HG03095 (cell line): ENCODE measurements around the gene NDST1.

Experiments
- ATAC-seq: cut with Tn5 transposase; IDR thresholded peaks from one replicate; pipeline ENCODE4 v1.9.1; 2021; ENCODE audit warnings: moderate library complexity; ENCODE audit not compliant: unreplicated experiment

The NDST1 gene

GRCh38 chr5:150561571-150562275, 53.8 kb downstream of the NDST1 start:
- no peak for ATAC-seq

DNA sequence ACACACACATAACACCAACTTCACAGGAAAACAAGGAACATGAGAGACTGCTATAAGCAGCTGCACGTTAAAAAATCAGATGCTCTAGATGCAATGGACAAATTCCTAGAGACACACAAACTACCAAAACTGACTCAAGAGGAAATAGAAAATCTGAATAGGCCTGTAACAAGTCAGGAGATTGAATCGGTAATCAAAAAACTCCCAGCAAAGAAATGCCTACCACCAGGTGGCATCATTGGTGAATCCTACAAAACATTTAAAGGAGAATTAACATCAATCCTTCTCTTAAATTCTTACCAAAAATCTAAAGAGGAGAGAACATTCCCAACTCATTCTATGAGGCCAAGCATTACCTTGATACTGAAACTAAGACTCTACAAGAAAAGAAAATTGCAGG, 54.9 kb downstream of the NDST1 start:
- ATAC-seq = no peak

- no peak for ATAC-seq
Observed at GRCh38 chr5:150565868-150566267, 57.9 kb downstream of the NDST1 start.

DNA sequence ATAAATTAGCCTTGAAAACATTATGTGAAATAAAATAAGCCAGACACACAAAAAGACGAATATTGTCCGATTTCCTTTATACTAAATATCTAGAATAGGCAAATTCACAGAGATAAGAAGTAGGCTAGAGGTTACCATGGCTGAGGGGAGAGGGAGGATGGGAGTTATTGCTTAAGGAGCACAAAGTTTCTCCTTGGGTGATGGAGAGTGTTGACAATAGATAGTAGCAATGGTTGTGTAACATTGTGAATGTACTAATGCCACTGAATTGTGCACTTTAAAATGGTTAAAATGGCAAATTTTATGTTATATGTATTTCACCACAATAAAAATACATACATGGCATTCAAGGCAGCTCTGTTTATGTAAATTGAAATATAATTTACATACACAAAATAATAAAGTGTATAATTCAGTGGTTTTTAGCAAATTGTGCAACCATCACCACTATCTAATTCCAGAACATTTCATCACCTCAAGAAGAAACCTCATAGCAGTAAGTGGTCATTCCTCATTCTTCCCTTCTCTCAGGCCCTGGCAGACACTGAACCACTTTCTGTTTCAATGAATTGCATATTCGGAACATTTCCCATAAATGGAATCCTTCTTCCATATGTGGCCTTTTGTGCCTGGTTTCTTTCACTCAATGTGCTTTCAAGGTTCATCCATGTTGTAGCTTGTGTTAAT, 59.2 kb downstream of the NDST1 start:
- ATAC-seq = no peak

DNA sequence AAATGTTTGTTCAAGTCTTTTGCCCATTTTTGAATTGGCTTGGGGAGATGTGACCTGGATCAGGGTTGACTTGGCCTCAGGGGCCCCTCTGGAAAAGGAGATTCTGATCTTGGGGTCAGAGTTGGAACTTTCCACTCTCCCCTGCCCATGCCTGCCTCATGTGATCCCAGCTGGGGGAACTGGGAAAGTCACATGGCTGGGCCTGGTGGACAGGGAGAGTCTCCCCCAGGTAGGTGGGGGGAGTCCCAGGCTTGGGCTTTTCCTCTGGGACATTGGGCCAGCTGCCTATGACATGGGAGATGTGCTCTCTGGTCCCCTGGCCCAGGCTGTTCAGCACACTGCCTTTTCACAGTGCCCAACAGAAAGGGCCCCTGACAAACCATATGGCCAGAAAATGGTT, 60.7 kb downstream of the NDST1 start:
- ATAC-seq = no peak

- ATAC-seq = no peak
Observed at GRCh38 chr5:150570333-150570732, 62.4 kb downstream of the NDST1 start.

- no peak for ATAC-seq
Observed at GRCh38 chr5:150571836-150572235, 63.9 kb downstream of the NDST1 start.

DNA sequence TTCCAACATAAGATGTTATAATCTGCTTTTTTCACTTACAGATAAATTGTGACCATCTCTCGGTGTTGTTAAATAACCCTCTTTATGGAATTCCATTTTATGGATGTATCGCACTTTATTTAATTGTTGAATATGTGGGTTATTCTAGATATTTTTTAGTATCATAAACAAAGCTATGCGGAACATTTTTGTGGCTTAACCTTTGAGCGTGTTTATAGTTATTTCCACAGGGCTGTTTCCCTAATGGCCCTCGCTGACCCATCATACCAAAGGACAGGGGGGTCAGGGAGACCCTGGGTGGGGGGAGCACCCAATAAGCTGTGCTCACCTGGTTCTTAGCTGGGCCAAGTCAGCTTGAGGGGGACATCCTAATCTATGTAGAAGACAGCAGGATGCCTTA, 65.3 kb downstream of the NDST1 start:
- ATAC-seq = no peak

DNA sequence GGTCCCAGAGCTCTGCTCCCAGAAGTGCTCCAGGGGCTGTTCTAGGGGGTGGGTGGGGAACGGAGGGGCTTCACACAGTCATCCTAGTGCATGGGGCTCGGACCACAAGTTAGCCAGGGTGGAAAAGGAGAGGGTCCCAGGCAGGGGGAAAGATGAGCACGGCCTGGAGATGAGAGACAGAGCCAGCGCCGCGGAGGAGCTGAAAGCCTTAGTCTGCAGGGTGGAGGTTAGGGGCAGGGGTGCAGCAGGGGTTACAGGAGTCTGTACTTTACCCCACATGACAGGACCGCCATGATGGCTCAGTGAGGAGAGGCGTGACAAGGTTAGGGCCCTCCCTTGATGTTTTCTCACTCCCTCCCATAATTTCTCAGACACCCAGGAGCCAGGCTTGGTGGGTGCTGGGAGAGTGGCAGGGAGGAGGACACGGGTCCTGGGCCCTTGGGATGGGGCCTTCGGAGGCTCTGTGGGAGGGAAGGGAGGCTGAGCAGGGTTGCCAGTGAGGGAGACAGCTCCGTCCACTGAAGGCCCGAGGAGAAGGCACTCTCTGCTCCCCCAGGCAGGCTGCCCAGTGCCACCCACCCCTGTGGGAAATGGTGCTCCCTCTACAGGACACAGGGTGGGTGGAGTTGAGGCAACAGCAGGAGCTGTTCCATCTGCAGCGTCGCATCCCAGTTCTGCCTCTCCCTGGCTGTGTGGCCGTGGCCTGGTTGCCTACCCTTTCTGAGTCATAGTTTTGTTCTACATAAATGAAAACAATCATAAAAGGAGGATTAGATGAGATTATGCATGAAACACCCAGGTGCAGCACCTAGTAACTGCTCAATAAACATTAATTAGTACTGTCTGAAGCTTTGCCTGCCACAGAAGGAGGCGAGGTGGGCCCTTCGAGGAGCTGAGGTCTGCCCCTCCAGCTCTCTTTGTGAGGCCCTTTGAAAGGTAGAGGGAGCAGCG, 66.2 kb downstream of the NDST1 start:
- ATAC-seq = no peak

GRCh38 chr5:150574818-150575547, 67.1 kb downstream of the NDST1 start:
- no peak for ATAC-seq

GRCh38 chr5:150575745-150576448, 68.0 kb downstream of the NDST1 start:
- no peak for ATAC-seq

DNA sequence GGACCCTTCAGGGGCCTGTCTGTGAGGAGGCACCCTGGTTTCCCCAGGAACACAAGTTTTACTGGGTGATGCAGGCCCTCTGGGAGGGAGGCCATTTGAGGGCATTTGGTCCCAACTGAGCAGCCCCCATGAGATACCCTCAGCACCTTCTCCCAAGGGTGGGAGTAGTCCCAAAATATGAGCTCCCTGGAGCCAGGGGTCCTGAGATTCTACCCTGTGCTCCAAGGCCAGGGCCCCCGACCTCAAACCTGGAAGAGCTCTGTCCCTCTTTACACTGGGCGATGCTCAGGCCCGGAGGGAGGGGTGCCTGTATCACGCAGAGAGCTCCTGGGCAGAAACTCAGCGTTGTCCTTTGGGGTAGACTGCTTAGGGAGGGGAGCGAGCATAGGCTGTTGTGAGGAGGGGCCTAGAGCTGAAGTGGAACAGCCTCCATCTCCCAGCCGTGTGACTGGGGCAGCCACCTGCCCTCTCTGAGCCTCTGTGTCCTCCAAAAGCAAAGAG, 68.6 kb downstream of the NDST1 start:
- ATAC-seq = no peak

GRCh38 chr5:150577378-150578139, 69.6 kb downstream of the NDST1 start:
- no peak for ATAC-seq

- ATAC-seq = no peak
Observed at GRCh38 chr5:150578781-150579461, 71.0 kb downstream of the NDST1 start.

DNA sequence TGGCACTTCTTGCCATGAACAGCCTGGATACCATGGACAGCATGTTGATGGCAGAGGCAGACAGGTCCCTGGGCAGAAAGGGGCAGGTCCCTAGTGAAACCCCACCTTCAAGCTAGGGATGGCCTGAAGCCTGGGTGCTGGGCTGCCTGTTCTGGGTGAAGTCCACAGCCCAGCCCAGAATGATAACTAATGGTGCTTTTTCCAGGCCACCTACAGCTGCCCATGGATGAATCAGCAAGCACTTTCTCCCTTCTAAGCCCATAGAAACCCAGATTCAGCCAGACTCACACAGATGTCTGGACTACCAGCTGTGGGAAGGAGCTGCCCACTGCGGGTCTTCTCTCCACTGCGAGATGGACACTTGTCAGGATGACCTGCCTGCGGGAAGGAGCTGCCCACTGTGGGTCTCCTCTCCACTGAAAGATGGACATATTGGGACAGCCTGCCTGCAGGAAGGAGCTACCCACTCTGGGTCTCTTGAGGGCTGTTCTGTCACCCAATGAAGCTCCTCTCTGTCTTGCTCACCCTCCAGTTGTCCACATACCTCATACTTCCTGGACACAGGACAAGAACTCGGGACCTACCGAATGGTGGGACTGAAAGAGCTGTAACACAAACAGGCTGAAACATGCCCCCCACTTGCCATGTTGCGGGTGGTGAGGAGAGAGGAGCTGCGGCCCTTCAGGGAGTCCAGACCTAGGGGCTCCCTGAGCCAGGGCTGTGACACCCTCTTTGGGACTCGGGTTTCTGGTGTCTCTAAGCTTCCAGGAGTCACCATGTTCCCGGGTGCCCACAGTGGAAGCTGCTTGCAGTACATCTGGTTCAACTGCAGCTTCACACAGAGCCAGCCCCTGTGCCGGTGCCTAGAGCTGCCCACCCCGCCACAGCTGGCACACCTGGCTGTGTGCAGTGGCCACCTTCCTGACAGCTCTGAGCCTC, 71.8 kb downstream of the NDST1 start:
- no peak for ATAC-seq

DNA sequence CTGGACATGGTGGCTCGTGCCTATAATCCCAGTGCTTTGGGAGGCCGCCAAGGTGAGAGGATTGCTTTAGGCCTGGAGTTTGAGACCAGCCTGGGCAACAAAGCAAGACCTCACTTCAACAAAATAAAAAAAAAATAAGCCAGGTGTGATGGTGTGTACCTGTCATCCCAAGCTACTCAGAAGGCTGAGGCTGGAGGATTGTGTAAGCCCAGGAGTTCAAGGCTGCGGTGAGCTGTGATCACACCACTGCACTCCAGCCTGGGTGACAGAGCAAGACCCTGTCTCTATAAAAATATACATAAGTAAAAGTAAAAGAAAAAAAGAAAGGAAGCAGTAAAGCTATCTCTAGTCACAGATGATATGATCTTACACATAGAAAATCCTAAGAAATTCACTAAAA, 73.0 kb downstream of the NDST1 start:
- ATAC-seq = no peak

DNA sequence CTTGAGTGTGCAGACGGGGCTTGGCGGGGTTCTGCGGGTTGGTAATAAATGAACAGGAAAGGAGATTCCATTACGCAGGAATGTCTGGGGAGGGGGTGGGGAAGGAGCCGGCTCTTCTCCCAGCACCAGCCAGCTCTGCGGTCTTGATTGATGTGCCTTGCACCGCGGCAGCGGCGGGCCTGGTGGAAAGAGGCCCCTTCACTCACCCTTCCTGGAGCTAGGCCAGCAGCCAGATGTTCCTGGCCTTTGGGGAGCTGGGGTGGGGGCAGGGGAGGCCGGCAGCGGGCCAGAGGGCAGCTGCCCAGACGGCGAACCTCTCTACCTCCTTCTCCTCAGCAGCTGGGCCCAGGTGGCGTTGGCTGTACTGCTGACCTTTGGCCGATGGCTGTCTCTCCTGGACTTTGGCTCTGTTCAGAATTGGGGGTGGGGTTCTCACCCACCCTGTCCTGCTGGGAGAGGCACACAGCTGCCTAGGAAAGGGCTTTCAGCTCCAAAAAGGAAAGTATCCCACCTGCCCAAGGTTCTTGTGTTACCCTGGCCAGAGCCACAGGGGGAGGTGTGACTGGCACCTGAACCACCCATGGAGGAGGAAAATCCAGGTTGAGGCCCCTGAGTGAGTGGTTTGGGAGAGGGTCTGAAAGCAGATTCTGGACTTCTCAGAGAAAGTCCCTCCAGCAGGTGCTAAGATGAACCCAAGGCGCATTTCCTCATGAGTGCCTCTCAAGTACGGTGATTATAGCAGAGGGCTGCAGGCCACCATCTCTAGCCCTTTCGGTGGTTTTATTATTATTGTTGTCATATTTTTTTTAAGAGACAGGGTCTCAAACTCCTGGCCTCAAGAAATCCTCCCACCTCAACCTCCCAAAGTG, 74.5 kb downstream of the NDST1 start:
- no peak for ATAC-seq
